GM18909 (cell line): ENCODE results near the gene SEC24D.

ENCODE experiments used
- ATAC-seq: cut with Tn5 transposase; IDR thresholded peaks from one replicate; pipeline ENCODE4 v1.9.1; 2021; ENCODE audit warnings: mild to moderate bottlenecking; ENCODE audit not compliant: unreplicated experiment, poor library complexity

The SEC24D gene

GRCh38 chr4:118845552-118846050, 9.7 kb upstream of the SEC24D start:
- no peak for ATAC-seq

GRCh38 chr4:118843237-118843636, 7.3 kb upstream of the SEC24D start:
- ATAC-seq: no peak

GRCh38 chr4:118842055-118842454, 6.1 kb upstream of the SEC24D start:
- no peak for ATAC-seq

- ATAC-seq: no peak
Observed at GRCh38 chr4:118839221-118839927, 3.4 kb upstream of the SEC24D start.

GRCh38 chr4:118837121-118837507, 1.2 kb upstream of the SEC24D start:
- no peak for ATAC-seq

- peak; percentile 43 for ATAC-seq
Observed at GRCh38 chr4:118836301-118837120, 585 bp upstream of the SEC24D start.

- ATAC-seq: peak; percentile 73
Observed at GRCh38 chr4:118834960-118835569, 861 bp downstream of the SEC24D start.

GRCh38 chr4:118834070-118834469, 1.9 kb downstream of the SEC24D start:
- ATAC-seq: no peak

- no peak for ATAC-seq
Observed at GRCh38 chr4:118833192-118833820, 2.6 kb downstream of the SEC24D start.

- ATAC-seq: no peak
Observed at GRCh38 chr4:118829107-118829506, 6.8 kb downstream of the SEC24D start.

- ATAC-seq: no peak
Observed at GRCh38 chr4:118826723-118827444, 9.0 kb downstream of the SEC24D start.

GRCh38 chr4:118825799-118826198, 10.1 kb downstream of the SEC24D start:
- ATAC-seq: peak; percentile 67

- no peak for ATAC-seq
Observed at GRCh38 chr4:118824141-118824540, 11.8 kb downstream of the SEC24D start.

GRCh38 chr4:118823471-118823870, 12.5 kb downstream of the SEC24D start:
- ATAC-seq: no peak

GRCh38 chr4:118821590-118822293, 14.2 kb downstream of the SEC24D start:
- ATAC-seq: no peak

GRCh38 chr4:118817178-118817930, 18.6 kb downstream of the SEC24D start:
- ATAC-seq: no peak

- no peak for ATAC-seq
Observed at GRCh38 chr4:118816538-118817177, 19.3 kb downstream of the SEC24D start.

- ATAC-seq: no peak
Observed at GRCh38 chr4:118814891-118815290, 21.0 kb downstream of the SEC24D start.
